Smooth muscle cell (in vitro differentiated cells): Measurements from ENCODE around the gene UBXN10. TPM values are rescaled to one million over a fixed set of nuclear protein-coding genes. Genes with fewer than 3 reads are reported as not detected.

Experiments used
- DNase-seq: peaks from one replicate; lab custom pipeline; 2025; ENCODE audit not compliant: unreplicated experiment; lab: John Stamatoyannopoulos, UW
- H2AFZ ChIP-seq: fragments of 200-600 bp; sonication (generic); 2 replicates; pipeline ENCODE4 v1.6.0; 2016; ENCODE audit warnings: antibody characterized with exemption, low read depth, mild to moderate bottlenecking
- H3F3A ChIP-seq: fragments of 200-600 bp; sonication (generic); 2 replicates; pipeline ENCODE4 v1.6.0; 2017; ENCODE audit warnings: antibody characterized with exemption, low read depth
- H3K27ac ChIP-seq: fragments of 200-600 bp; sonication (generic); 2 replicates; pipeline ENCODE4 v1.5.1; 2016; ENCODE audit warnings: low read depth, mild to moderate bottlenecking
- H3K27me3 ChIP-seq: fragments of 200-600 bp; sonication (generic); 2 replicates; pipeline ENCODE4 v1.6.1; 2016; ENCODE audit warnings: low read depth, mild to moderate bottlenecking
- H3K36me3 ChIP-seq: fragments of 200-600 bp; sonication (generic); 2 replicates; pipeline ENCODE4 v1.5.1; 2016; ENCODE audit warnings: low read depth
- H3K4me1 ChIP-seq: fragments of 200-600 bp; sonication (generic); 2 replicates; pipeline ENCODE4 v1.5.1; 2016; ENCODE audit warnings: low read depth
- H3K4me2 ChIP-seq: fragments of 200-600 bp; sonication (generic); 2 replicates; pipeline ENCODE4 v1.6.0; 2016; ENCODE audit warnings: mild to moderate bottlenecking
- H3K4me3 ChIP-seq: fragments of 200-600 bp; sonication (generic); 2 replicates; pipeline ENCODE4 v1.5.1; 2016; ENCODE audit warnings: mild to moderate bottlenecking
- H3K79me2 ChIP-seq: fragments of 200-600 bp; sonication (generic); 2 replicates; pipeline ENCODE4 v1.6.0; 2016; ENCODE audit warnings: low read depth, mild to moderate bottlenecking
- H3K9ac ChIP-seq: fragments of 200-600 bp; sonication (generic); 2 replicates; pipeline ENCODE4 v1.6.0; 2016; ENCODE audit warnings: low read depth
- H3K9me3 ChIP-seq: fragments of 200-600 bp; sonication (generic); replicated peaks from 2 replicates; pipeline ENCODE4 v1.5.1; 2016; ENCODE audit warnings: low read depth
- H4K20me1 ChIP-seq: fragments of 200-600 bp; sonication (generic); 2 replicates; pipeline ENCODE4 v1.6.0; 2016; ENCODE audit warnings: low read depth
- CTCF ChIP-seq: fragments of 200-600 bp; sonication (generic); IDR thresholded peaks from 2 replicates; pipeline ENCODE4 v1.5.1; 2017; ENCODE audit warnings: borderline replicate concordance, mild to moderate bottlenecking, antibody characterized with exemption; ENCODE audit not compliant: insufficient read depth, poor library complexity, severe bottlenecking
- WGBS: methylation state at CpG from one replicate; pipeline ENCODE4 v1.1.7; 2016; ENCODE audit warnings: low lambda C conversion rate; 5-methylcytosine and 5-hydroxymethylcytosine counted together
- polyA plus RNA-seq: library from polyadenylated mRNA; unstranded; fragments of >200 nt; fragmentation: Nextera tagmentation; extraction: Ambion mirVana; gene quantifications from 2 replicates; pipeline ENCODE4 v1.2.1, GENCODE V29; 2016
- total RNA-seq: library from RNA; depleted of rRNA; stranded (reverse); fragments of >200 nt; gene quantifications from 2 replicates; pipeline ENCODE4 v1.2.3, GENCODE V29; 2014

UBXN10 gene
- total and polyA plus RNA-seq, 2 experiments from 2014 or later, result 0.36 to 0.49 TPM

GRCh38 chr1:20194757-20195461 lies 9.0 kb downstream of the UBXN10 start:
- Histone ChIP-seq H4K20me1 (no peaks in the 10 kb centered on the region), H3K4me3 (no peak overlapping the region), H3K9me3 (no peaks in the 10 kb centered on the region), H3K27me3 (no peaks in the 10 kb centered on the region), H3K4me2 (peak overlapping the region; percentile 62), H2AFZ (no peak overlapping the region), H3K4me1 (no peaks in the 10 kb centered on the region), H3K79me2 (no peaks in the 10 kb centered on the region), H3K36me3 (no peaks in the 10 kb centered on the region), H3K9ac (no peak overlapping the region), H3F3A (no peaks in the 10 kb centered on the region), H3K27ac (no peak overlapping the region)
- WGBS, result 24% methylated on average over 15 of the region's 15 CpGs
- DNase-seq, result peak; percentile 9
- peak; percentile 89 for TF ChIP-seq CTCF

GRCh38 chr1:20195462-20195780 lies 9.5 kb downstream of the UBXN10 start:
- no peaks in the 10 kb centered on the region for H3K79me2 ChIP-seq
- no peaks in the 10 kb centered on the region for H3K9me3 ChIP-seq
- 85% methylated on average over 4 of the region's 4 CpGs for WGBS
- no peak overlapping the region for H3K9ac ChIP-seq
- no peaks in the 10 kb centered on the region for H3K4me1 ChIP-seq
- no peaks in the 10 kb centered on the region for H3K36me3 ChIP-seq
- no peak overlapping the region for H2AFZ ChIP-seq
- H3K27me3 ChIP-seq, result no peaks in the 10 kb centered on the region
- no peak for TF ChIP-seq CTCF
- no peak overlapping the region for H3K27ac ChIP-seq
- DNase-seq, result no peak
- H3K4me2 ChIP-seq, result no peak overlapping the region
- no peaks in the 10 kb centered on the region for H4K20me1 ChIP-seq
- no peaks in the 10 kb centered on the region for H3F3A ChIP-seq
- H3K4me3 ChIP-seq, result no peak overlapping the region

GRCh38 chr1:20197329-20197791 lies 11.5 kb downstream of the UBXN10 start:
- Histone ChIP-seq H3K79me2 (no peaks in the 10 kb centered on the region), H3K27ac (no peak overlapping the region), H3K36me3 (no peaks in the 10 kb centered on the region), H3K9me3 (no peaks in the 10 kb centered on the region), H3K4me1 (no peaks in the 10 kb centered on the region), H2AFZ (no peak overlapping the region), H3K4me2 (no peak overlapping the region), H4K20me1 (no peaks in the 10 kb centered on the region), H3K27me3 (peaks cover under 1% of the 10 kb centered on the region), H3F3A (no peaks in the 10 kb centered on the region), H3K9ac (no peak overlapping the region), H3K4me3 (no peak overlapping the region)
- DNase-seq, result no peak
- no peak for TF ChIP-seq CTCF
- whole genome bisulfite sequencing, result 86% methylated on average over 6 of the region's 6 CpGs

- DNase-seq, result no peak
- no peak overlapping the region for H3K9ac ChIP-seq
- no peak overlapping the region for H2AFZ ChIP-seq
- H4K20me1 ChIP-seq, result no peaks in the 10 kb centered on the region
- H3K79me2 ChIP-seq, result no peaks in the 10 kb centered on the region
- H3K4me1 ChIP-seq, result no peaks in the 10 kb centered on the region
- no peak for TF ChIP-seq CTCF
- H3K27me3 ChIP-seq, result peaks cover 5% of the 10 kb centered on the region
- H3K9me3 ChIP-seq, result no peaks in the 10 kb centered on the region
- 96% methylated on average over 1 of the region's 1 CpG for WGBS
- no peak overlapping the region for H3K27ac ChIP-seq
- H3K36me3 ChIP-seq, result no peaks in the 10 kb centered on the region
- no peak overlapping the region for H3K4me3 ChIP-seq
- no peak overlapping the region for H3K4me2 ChIP-seq
- H3F3A ChIP-seq, result no peaks in the 10 kb centered on the region
These were observed 12.4 kb downstream of the UBXN10 start for GRCh38 chr1:20198296-20198695.
